ENCODE data around the gene CDKN2B. TPM values are rescaled to one million over a fixed set of nuclear protein-coding genes. Genes with fewer than 3 reads are reported as not detected.
A peak's percentile ranks its signal among the peaks of the same experiment; 100 is the strongest.

CDKN2B gene
- total and polyA plus RNA-seq, 4 donors = 0.32 to 1.3 (median 0.54) TPM

GRCh38 chr9:21993893-21994555, 15.1 kb downstream of the CDKN2B start, which contains the start of gene CDKN2A:
TSS of gene CDKN2A (minus strand) at chr9:21994392.
- DNase-seq (ENCODE audit: low spot score) = no peak
- Histone ChIP-seq H3K4me1 (ENCODE audit: control insufficient read depth in 4 of 4, insufficient read depth in 4 of 4, low read length in 3 of 4) (peaks cover 4 to 15% (median 9%) of the 10 kb centered on the region in 4 donors), H3K9ac (ENCODE audit: low read depth in 1 of 2, low read length in 2 of 2) (peak within 1 kb of the TSS; percentile 5 to 67), H3K27ac (ENCODE audit: low read depth in 1 of 2, low read length in 2 of 2) (peak within 1 kb of the TSS; percentile 74 to 77), H3K27me3 (ENCODE audit: control insufficient read depth in 4 of 4, insufficient read depth in 4 of 4, low read length in 3 of 4) (peaks cover 0 to 2% (median 0%) of the 10 kb centered on the region in 4 donors), H3K36me3 (ENCODE audit: control insufficient read depth in 4 of 4, insufficient read depth in 3 of 4, low read depth in 1 of 4, low read length in 3 of 4) (no peaks in the 10 kb centered on the region), H3K4me3 (ENCODE audit: low read depth in 1 of 3, low read length in 3 of 3) (peak within 1 kb of the TSS; percentile 76 to 89 (median 85)), H3K9me3 (ENCODE audit: control insufficient read depth in 4 of 4, low read length in 3 of 4) (peaks cover 0 to 6% (median 0%) of the 10 kb centered on the region in 4 donors)
- TF ChIP-seq YY1 (IDR thresholded peaks at IDR 0.05) (no peak), RAD21 (IDR thresholded peaks at IDR 0.05) (no peak), HNF4G (IDR thresholded peaks at IDR 0.05) (no peak), NR2F2 (IDR thresholded peaks at IDR 0.05) (no peak), RXRA (IDR thresholded peaks at IDR 0.05) (no peak), ATF3 (IDR thresholded peaks at IDR 0.05) (no peak)
- WGBS = 6% methylated on average over 53 of the region's 53 CpGs

GRCh38 chr9:21993007-21993406, 16.1 kb downstream of the CDKN2B start:
- Histone ChIP-seq H3K4me3 (ENCODE audit: low read depth in 1 of 3, low read length in 3 of 3) (no peak overlapping the region), H3K4me1 (ENCODE audit: control insufficient read depth in 4 of 4, insufficient read depth in 4 of 4, low read length in 3 of 4) (peaks cover 4 to 15% (median 9%) of the 10 kb centered on the region in 4 donors), H3K36me3 (ENCODE audit: control insufficient read depth in 4 of 4, insufficient read depth in 3 of 4, low read depth in 1 of 4, low read length in 3 of 4) (no peaks in the 10 kb centered on the region), H3K9ac (ENCODE audit: low read depth in 1 of 2, low read length in 2 of 2) (no peak overlapping the region), H3K9me3 (ENCODE audit: control insufficient read depth in 4 of 4, low read length in 3 of 4) (peaks cover 0 to 6% (median 0%) of the 10 kb centered on the region in 4 donors), H3K27ac (ENCODE audit: low read depth in 1 of 2, low read length in 2 of 2) (no peak overlapping the region), H3K27me3 (ENCODE audit: control insufficient read depth in 4 of 4, insufficient read depth in 4 of 4, low read length in 3 of 4) (peaks cover 0 to 2% (median 0%) of the 10 kb centered on the region in 4 donors)
- DNase-seq (ENCODE audit: low spot score) = no peak
- TF ChIP-seq FOXA2 (IDR thresholded peaks at IDR 0.05) = no peak
- no peak for TF ChIP-seq JUND (IDR thresholded peaks at IDR 0.05)
- no peak for TF ChIP-seq NR2F2 (IDR thresholded peaks at IDR 0.05)
- no peak for TF ChIP-seq REST (IDR thresholded peaks at IDR 0.05)
- TF ChIP-seq EGR1 (IDR thresholded peaks at IDR 0.05; ENCODE audit: low read depth in 2 of 2) = no peak
- no peak for TF ChIP-seq RAD21 (IDR thresholded peaks at IDR 0.05)
- 95% methylated on average over 4 of the region's 4 CpGs for WGBS

- DNase-seq (ENCODE audit: low spot score) = no peak
- peaks cover 0 to 6% (median 0%) of the 10 kb centered on the region in 4 donors for H3K9me3 ChIP-seq (ENCODE audit: control insufficient read depth in 4 of 4, low read length in 3 of 4)
- no peaks in the 10 kb centered on the region for H3K36me3 ChIP-seq (ENCODE audit: control insufficient read depth in 4 of 4, insufficient read depth in 3 of 4, low read depth in 1 of 4, low read length in 3 of 4)
- H3K4me1 ChIP-seq (ENCODE audit: control insufficient read depth in 4 of 4, insufficient read depth in 4 of 4, low read length in 3 of 4) = peaks cover 4 to 15% (median 9%) of the 10 kb centered on the region in 4 donors
- no peak overlapping the region for H3K9ac ChIP-seq (ENCODE audit: low read depth in 1 of 2, low read length in 2 of 2)
- H3K4me3 ChIP-seq (ENCODE audit: low read depth in 1 of 3, low read length in 3 of 3) = no peak overlapping the region
- no peak overlapping the region for H3K27ac ChIP-seq (ENCODE audit: low read depth in 1 of 2, low read length in 2 of 2)
- WGBS = 92% methylated on average over 5 of the region's 5 CpGs
- H3K27me3 ChIP-seq (ENCODE audit: control insufficient read depth in 4 of 4, insufficient read depth in 4 of 4, low read length in 3 of 4) = peaks cover 0 to 2% (median under 1%) of the 10 kb centered on the region in 4 donors
- TF ChIP-seq HNF4A (conservative IDR thresholded peaks at IDR 0.05) (no peak), GABPA (IDR thresholded peaks at IDR 0.05 in 1 of 2, conservative IDR thresholded peaks at IDR 0.05 in 1 of 2) (no peak), CTCF (IDR thresholded peaks at IDR 0.05; ENCODE audit: low read depth, low read length, missing input control) (no peak), ZBTB33 (IDR thresholded peaks at IDR 0.05) (no peak), RAD21 (IDR thresholded peaks at IDR 0.05) (no peak), JUND (IDR thresholded peaks at IDR 0.05) (no peak), EGR1 (IDR thresholded peaks at IDR 0.05; ENCODE audit: low read depth in 2 of 2) (no peak), ATF3 (IDR thresholded peaks at IDR 0.05) (no peak), MAX (IDR thresholded peaks at IDR 0.05) (no peak), FOXA2 (IDR thresholded peaks at IDR 0.05) (no peak), SP1 (IDR thresholded peaks at IDR 0.05) (no peak), NR2F2 (IDR thresholded peaks at IDR 0.05) (no peak)
Measured at GRCh38 chr9:21991072-21991959, 17.8 kb downstream of the CDKN2B start.

All from liver (tissue), 9 donors.